ENCODE data around the gene HMGCS2. TPM values are rescaled to one million over a fixed set of nuclear protein-coding genes. Genes with fewer than 3 reads are reported as not detected.

HMGCS2 gene
- total RNA-seq, 1 experiment from 2014 or later: not detected

GRCh38 chr1:119725626-119726025 lies 43.1 kb downstream of the HMGCS2 start:
- Mint-ChIP-seq H3K9me3 (ENCODE audit: low read depth, unreplicated experiment) (no peaks in the 10 kb centered on the region), H3K27me3 (ENCODE audit: unreplicated experiment) (no peaks in the 10 kb centered on the region), H3K36me3 (ENCODE audit: insufficient read depth, unreplicated experiment) (peaks cover 28% of the 10 kb centered on the region), H3K4me1 (ENCODE audit: low read depth, unreplicated experiment) (peaks cover 60% of the 10 kb centered on the region), H3K4me3 (ENCODE audit: low read depth, unreplicated experiment) (no peak overlapping the region), H3K27ac (ENCODE audit: unreplicated experiment) (no peak overlapping the region)
- no peak for DNase-seq
- BruUV-seq (replicated peaks): no TSS peak
- intact Hi-C loops (cut with micrococcal nuclease; ENCODE audit: unreplicated experiment): no loop called here
- CTCF ChIA-PET: no interaction called here
- TF ChIP-seq CTCF (IDR thresholded peaks at IDR 0.05; ENCODE audit: unreplicated experiment): no peak

DNA sequence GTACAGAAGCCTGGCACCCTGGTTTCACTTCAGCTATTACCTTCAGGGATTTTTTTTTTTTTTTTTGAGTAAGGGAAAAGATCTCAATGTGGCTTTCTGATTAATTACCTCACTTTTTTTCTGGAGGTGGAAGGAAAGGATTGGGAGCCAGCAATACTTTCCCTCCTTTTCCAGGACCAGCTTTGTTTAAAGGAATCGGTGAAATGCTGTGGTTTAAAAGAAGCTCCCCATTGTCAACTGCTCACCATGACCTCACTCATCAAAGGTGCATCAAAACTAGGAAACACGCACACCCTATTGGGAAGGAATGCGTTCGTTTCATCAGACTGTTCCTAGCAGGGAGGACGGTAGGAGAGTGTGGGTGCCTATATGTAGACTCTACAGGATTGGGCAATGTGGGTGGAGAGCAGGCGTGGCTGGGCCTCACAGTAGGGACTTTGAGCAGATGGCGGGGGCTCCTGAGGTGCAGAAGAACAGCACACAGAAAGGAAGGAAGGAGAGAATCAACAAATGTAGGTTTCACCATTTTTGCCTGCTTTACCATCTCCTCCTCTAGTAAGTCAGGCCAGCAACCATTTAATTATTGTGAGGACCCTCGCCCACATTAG lies 44.0 kb downstream of the HMGCS2 start:
- Mint-ChIP-seq H3K27me3 (ENCODE audit: unreplicated experiment) (no peaks in the 10 kb centered on the region), H3K27ac (ENCODE audit: unreplicated experiment) (no peak overlapping the region), H3K36me3 (ENCODE audit: insufficient read depth, unreplicated experiment) (peaks cover 30% of the 10 kb centered on the region), H3K9me3 (ENCODE audit: low read depth, unreplicated experiment) (no peaks in the 10 kb centered on the region), H3K4me1 (ENCODE audit: low read depth, unreplicated experiment) (peaks cover 60% of the 10 kb centered on the region), H3K4me3 (ENCODE audit: low read depth, unreplicated experiment) (no peak overlapping the region)
- CTCF ChIA-PET: no interaction called here
- no peak for DNase-seq
- intact Hi-C loops (cut with micrococcal nuclease; ENCODE audit: unreplicated experiment): no loop called here
- BruUV-seq (replicated peaks): no TSS peak
- no peak for TF ChIP-seq CTCF (IDR thresholded peaks at IDR 0.05; ENCODE audit: unreplicated experiment)

DNA sequence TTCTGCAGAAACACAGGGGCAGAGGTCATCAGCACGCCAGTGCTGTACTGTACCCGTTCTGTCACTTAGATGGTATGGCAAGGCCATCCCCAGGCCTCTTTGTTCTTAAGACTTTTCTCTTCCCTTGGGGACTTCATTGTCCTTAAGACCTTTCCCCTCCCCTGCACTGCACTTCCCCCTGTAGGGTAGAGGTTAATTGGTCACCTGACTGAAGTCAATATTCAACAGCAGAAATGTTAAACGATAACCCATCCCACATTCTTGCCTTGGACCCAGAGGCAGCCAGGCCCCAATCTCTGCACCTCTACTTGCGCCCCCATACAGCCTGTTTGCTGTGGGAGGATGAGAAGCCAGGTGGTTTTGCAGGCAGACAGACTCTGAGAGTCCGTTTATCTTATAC lies 46.8 kb downstream of the HMGCS2 start:
- H3K36me3 Mint-ChIP-seq (ENCODE audit: insufficient read depth, unreplicated experiment): peaks cover 23% of the 10 kb centered on the region
- no peaks in the 10 kb centered on the region for H3K27me3 Mint-ChIP-seq (ENCODE audit: unreplicated experiment)
- no peak for TF ChIP-seq CTCF (IDR thresholded peaks at IDR 0.05; ENCODE audit: unreplicated experiment)
- intact Hi-C loops (cut with micrococcal nuclease; ENCODE audit: unreplicated experiment): no loop called here
- H3K9me3 Mint-ChIP-seq (ENCODE audit: low read depth, unreplicated experiment): no peaks in the 10 kb centered on the region
- peaks cover 57% of the 10 kb centered on the region for H3K4me1 Mint-ChIP-seq (ENCODE audit: low read depth, unreplicated experiment)
- H3K27ac Mint-ChIP-seq (ENCODE audit: unreplicated experiment): no peak overlapping the region
- DNase-seq: no peak
- CTCF ChIA-PET: no interaction called here
- BruUV-seq (replicated peaks): no TSS peak
- H3K4me3 Mint-ChIP-seq (ENCODE audit: low read depth, unreplicated experiment): no peak overlapping the region

GRCh38 chr1:119720866-119721440 lies 47.8 kb downstream of the HMGCS2 start:
- H3K27me3 Mint-ChIP-seq (ENCODE audit: unreplicated experiment): no peaks in the 10 kb centered on the region
- peaks cover 63% of the 10 kb centered on the region for H3K4me1 Mint-ChIP-seq (ENCODE audit: low read depth, unreplicated experiment)
- H3K36me3 Mint-ChIP-seq (ENCODE audit: insufficient read depth, unreplicated experiment): peaks cover 16% of the 10 kb centered on the region
- no peaks in the 10 kb centered on the region for H3K9me3 Mint-ChIP-seq (ENCODE audit: low read depth, unreplicated experiment)
- CTCF ChIA-PET: no interaction called here
- TF ChIP-seq CTCF (IDR thresholded peaks at IDR 0.05; ENCODE audit: unreplicated experiment): no peak
- H3K4me3 Mint-ChIP-seq (ENCODE audit: low read depth, unreplicated experiment): no peak overlapping the region
- BruUV-seq (replicated peaks): no TSS peak
- no peak overlapping the region for H3K27ac Mint-ChIP-seq (ENCODE audit: unreplicated experiment)
- intact Hi-C loops (cut with micrococcal nuclease; ENCODE audit: unreplicated experiment): no loop called here
- no peak for DNase-seq
